ENCODE results near the gene PRTFDC1. TPM values are rescaled to one million over a fixed set of nuclear protein-coding genes. Genes with fewer than 3 reads are reported as not detected.

The PRTFDC1 gene
- polyA plus RNA-seq, 1 experiment: 46.8 TPM

DNA sequence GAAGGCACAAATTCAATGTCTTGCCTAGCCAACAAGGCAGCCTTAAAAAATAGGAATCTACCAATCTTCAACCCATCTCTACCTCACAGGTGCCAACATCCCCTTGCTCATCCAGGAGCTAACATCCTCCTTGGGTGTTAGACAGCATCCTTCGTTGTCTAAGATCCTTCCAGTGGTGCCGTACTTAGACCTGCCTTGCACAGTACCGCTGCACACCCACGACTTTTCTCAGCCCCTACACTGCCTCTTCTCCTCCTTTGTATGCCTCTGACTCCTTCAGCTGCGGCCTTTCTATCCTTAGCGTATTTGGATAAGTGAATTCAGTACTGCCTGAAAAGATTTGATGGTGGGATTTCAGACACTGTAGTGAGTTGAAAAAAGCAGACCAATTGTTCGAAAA lies 15.9 kb upstream of the PRTFDC1 start:
- Histone ChIP-seq H3K27me3 (ENCODE audit: control insufficient read depth, insufficient read depth, low read length) (no peaks in the 10 kb centered on the region), H3K27ac (ENCODE audit: low read depth, low read length) (no peak overlapping the region), H3K4me3 (ENCODE audit: low read depth, low read length) (no peak overlapping the region), H3K9me3 (ENCODE audit: control insufficient read depth, insufficient read depth, low read length) (no peaks in the 10 kb centered on the region)
- TF ChIP-seq, protein P1, sequence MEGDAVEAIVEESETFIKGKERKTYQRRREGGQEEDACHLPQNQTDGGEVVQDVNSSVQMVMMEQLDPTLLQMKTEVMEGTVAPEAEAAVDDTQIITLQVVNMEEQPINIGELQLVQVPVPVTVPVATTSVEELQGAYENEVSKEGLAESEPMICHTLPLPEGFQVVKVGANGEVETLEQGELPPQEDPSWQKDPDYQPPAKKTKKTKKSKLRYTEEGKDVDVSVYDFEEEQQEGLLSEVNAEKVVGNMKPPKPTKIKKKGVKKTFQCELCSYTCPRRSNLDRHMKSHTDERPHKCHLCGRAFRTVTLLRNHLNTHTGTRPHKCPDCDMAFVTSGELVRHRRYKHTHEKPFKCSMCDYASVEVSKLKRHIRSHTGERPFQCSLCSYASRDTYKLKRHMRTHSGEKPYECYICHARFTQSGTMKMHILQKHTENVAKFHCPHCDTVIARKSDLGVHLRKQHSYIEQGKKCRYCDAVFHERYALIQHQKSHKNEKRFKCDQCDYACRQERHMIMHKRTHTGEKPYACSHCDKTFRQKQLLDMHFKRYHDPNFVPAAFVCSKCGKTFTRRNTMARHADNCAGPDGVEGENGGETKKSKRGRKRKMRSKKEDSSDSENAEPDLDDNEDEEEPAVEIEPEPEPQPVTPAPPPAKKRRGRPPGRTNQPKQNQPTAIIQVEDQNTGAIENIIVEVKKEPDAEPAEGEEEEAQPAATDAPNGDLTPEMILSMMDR (IDR thresholded peaks at IDR 0.05; ENCODE audit: low read depth, low read length): no peak
- no peak for DNase-seq (ENCODE audit: low read depth, low spot score)
- POLR2A ChIA-PET: no interaction called here
- CTCF ChIA-PET: no interaction called here

DNA sequence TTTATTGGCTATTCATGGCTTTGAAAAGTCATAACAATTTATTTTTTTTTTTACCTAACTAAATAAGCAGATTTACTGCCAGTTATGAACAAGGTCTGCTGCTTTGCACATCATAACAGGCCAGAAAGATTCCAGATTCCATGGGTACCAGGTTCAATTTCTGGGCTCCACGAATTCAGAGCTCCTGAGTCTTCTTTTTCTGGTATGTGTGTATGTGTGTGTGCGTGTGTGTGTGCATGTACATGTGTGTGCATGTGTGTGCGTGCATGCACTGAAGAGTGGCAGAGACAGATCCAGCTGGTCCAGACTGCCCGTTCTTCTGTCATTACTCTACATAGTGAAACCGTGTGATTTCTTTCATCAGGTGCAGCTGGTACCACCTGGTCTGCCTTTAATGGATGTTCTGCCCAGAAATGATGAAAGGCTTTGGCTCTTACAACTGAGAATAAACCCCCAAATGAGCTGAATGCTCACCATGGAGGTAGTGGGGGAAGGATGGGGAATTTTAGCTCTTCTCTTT lies 14.6 kb upstream of the PRTFDC1 start:
- POLR2A ChIA-PET: no interaction called here
- H3K27ac ChIP-seq (ENCODE audit: low read depth, low read length): no peak overlapping the region
- H3K4me3 ChIP-seq (ENCODE audit: low read depth, low read length): no peak overlapping the region
- TF ChIP-seq, protein P1 (IDR thresholded peaks at IDR 0.05; ENCODE audit: low read depth, low read length): no peak
- no peaks in the 10 kb centered on the region for H3K9me3 ChIP-seq (ENCODE audit: control insufficient read depth, insufficient read depth, low read length)
- DNase-seq (ENCODE audit: low read depth, low spot score): no peak
- no peaks in the 10 kb centered on the region for H3K27me3 ChIP-seq (ENCODE audit: control insufficient read depth, insufficient read depth, low read length)
- CTCF ChIA-PET: no interaction called here

DNA sequence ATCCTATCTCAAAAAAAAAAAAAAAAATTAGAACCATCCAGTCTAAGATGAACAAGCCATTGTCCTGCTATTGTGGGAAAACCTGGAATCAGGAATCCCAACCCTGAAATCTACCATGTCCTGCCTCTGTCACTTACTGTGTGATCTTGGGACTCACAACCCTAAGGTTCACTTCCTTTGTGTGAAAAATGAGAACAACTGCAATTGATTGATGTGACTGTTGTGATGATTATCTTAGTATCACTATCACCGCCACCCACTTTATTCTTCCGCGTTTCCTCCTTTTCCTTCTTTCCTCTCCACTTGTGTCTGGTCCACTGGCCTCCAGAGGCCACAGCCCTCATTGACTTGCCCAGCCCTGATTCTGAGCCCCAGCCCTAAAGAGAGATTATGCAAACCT lies 12.6 kb upstream of the PRTFDC1 start:
- Histone ChIP-seq H3K27me3 (ENCODE audit: control insufficient read depth, insufficient read depth, low read length) (no peaks in the 10 kb centered on the region), H3K27ac (ENCODE audit: low read depth, low read length) (no peak overlapping the region), H3K9me3 (ENCODE audit: control insufficient read depth, insufficient read depth, low read length) (no peaks in the 10 kb centered on the region), H3K4me3 (ENCODE audit: low read depth, low read length) (no peak overlapping the region)
- TF ChIP-seq, protein P1 (IDR thresholded peaks at IDR 0.05; ENCODE audit: low read depth, low read length): no peak
- CTCF ChIA-PET: no interaction called here
- no peak for DNase-seq (ENCODE audit: low read depth, low spot score)
- POLR2A ChIA-PET: no interaction called here

DNA sequence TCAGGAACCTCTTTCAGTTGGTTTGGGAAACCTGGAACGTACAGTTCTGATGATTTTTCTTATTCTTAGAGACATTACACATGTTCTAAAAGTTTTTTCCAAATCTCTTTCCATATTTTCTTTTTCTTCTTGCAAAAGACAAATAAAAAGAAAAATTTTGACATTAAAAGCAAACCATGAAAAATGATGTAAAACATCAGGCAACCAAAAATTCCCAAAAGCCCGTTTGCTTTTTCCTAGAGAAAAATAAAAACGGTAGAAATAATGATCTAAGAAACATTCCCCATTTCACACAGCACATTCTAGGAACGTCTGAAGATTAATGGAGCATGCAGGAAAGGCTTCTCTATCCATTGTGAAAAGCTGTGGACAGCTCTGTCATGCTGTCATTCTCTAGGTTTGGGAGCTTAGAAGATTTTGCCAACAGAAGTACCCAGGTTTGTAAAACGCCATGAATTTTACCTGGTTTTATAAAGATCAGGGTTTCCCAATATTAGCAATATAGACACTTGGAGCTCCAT lies 11.2 kb upstream of the PRTFDC1 start:
- ChIA-PET CTCF (interaction anchor here (0.6 kb wide), 1 partner anchor 346 kb away, joined by 3 read pairs; no protein-coding TSS in a partner anchor), POLR2A (no interaction called here)
- Histone ChIP-seq H3K9me3 (ENCODE audit: control insufficient read depth, insufficient read depth, low read length) (no peaks in the 10 kb centered on the region), H3K27me3 (ENCODE audit: control insufficient read depth, insufficient read depth, low read length) (no peaks in the 10 kb centered on the region), H3K4me3 (ENCODE audit: low read depth, low read length) (no peak overlapping the region), H3K27ac (ENCODE audit: low read depth, low read length) (no peak overlapping the region)
- TF ChIP-seq, protein P1 (IDR thresholded peaks at IDR 0.05; ENCODE audit: low read depth, low read length): no peak
- DNase-seq (ENCODE audit: low read depth, low spot score): no peak

DNA sequence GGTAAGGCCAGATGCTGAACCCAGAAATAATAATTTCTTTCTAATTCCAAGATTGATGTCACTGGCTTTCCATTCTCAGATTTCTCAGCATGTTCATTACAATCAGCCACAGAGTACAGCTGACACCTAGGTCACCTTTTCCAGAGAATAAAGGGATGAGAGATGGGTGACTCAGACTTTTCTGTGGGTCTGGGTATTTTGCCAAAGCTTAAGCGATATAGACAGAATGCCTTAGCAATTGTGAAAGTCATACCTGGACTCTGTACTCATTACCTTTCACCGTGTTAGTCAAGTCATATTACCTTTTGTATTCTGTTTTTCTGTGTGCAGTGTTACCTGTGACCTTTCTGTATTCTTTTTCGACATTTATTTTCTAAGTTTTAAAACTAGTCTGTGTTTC lies 10.6 kb upstream of the PRTFDC1 start:
- ChIA-PET POLR2A (interaction anchor here (0.6 kb wide), 1 partner anchor 41 kb away, joined by 4 read pairs; no protein-coding TSS in a partner anchor), CTCF (interaction anchor here (1.5 kb wide), 1 partner anchor 8 kb away, joined by 6 read pairs; no protein-coding TSS in a partner anchor)
- H3K27ac ChIP-seq (ENCODE audit: low read depth, low read length): no peak overlapping the region
- H3K27me3 ChIP-seq (ENCODE audit: control insufficient read depth, insufficient read depth, low read length): no peaks in the 10 kb centered on the region
- H3K9me3 ChIP-seq (ENCODE audit: control insufficient read depth, insufficient read depth, low read length): no peaks in the 10 kb centered on the region
- TF ChIP-seq, protein P1 (IDR thresholded peaks at IDR 0.05; ENCODE audit: low read depth, low read length): no peak
- no peak overlapping the region for H3K4me3 ChIP-seq (ENCODE audit: low read depth, low read length)
- no peak for DNase-seq (ENCODE audit: low read depth, low spot score)

All from AG04450 (cell line).